Neutrophil (primary cell): Measurements from ENCODE around the gene IFFO2.

Source experiments
- H3K27ac ChIP-seq: fragments of 200-600 bp; sonication (generic); 2 replicates; pipeline ENCODE4 v1.5.1; 2016; ENCODE audit warnings: mild to moderate bottlenecking, moderate library complexity
- H3K27me3 ChIP-seq: fragments of 200-600 bp; sonication (generic); 2 replicates; pipeline ENCODE4 v1.6.0; 2016; ENCODE audit warnings: mild to moderate bottlenecking
- H3K36me3 ChIP-seq: fragments of 200-600 bp; sonication (generic); 2 replicates; pipeline ENCODE4 v1.5.1; 2017
- H3K4me1 ChIP-seq, 2 experiments: fragments of 200-600 bp in 1 of 2; sonication (generic) in 1 of 2; 1 replicate in 1 of 2; 2 replicates in 1 of 2; pipeline versions ENCODE4 v1.5.1 to v1.6.1; 2013 to 2016; ENCODE audit warnings: low read depth in 1 of 2, low read length in 1 of 2, mild to moderate bottlenecking in 1 of 2, moderate library complexity in 1 of 2; ENCODE audit not compliant: control insufficient read depth in 1 of 2, insufficient read depth in 1 of 2
- H3K4me3 ChIP-seq, 2 experiments: fragments of 200-600 bp in 1 of 2; sonication (generic) in 1 of 2; 1 replicate in 1 of 2; 2 replicates in 1 of 2; pipeline ENCODE4 v1.5.1; 2013 to 2016; ENCODE audit warnings: low read depth in 1 of 2, low read length in 1 of 2, mild to moderate bottlenecking in 1 of 2, moderate library complexity in 1 of 2
- H3K9me3 ChIP-seq: fragments of 200-600 bp; sonication (generic); 2 replicates; pipeline ENCODE4 v1.5.1; 2016
- CTCF ChIP-seq: fragments of 200-600 bp; sonication (generic); IDR thresholded peaks from 2 replicates; pipeline ENCODE4 v1.5.1; 2016; ENCODE audit warnings: antibody characterized with exemption

The IFFO2 gene

DNA sequence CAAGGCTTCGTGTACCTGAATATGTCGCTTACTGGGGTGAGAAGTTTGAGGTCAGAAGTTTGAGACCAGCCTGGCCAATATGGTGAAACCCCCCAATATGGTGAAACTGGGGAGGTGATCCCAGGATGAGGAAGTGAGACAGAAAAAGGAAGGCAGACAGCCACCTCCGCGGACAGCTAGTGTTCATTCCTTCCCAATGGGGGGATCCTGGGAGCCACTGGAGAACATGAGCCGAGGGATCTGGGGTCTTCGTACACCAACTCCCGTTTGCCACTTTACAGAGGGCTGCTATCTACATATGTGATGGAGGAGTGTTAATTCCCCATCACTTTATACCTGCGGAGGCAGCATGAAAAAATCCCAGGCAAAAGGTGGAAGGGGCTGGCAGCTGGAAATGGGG lies 19.6 kb upstream of the IFFO2 start:
- Histone ChIP-seq H3K27me3 (peaks cover 20% of the 10 kb centered on the region), H3K27ac (no peak overlapping the region), H3K9me3 (no peaks in the 10 kb centered on the region), H3K4me3 (no peak overlapping the region), H3K4me1 (peaks cover 11 to 16% of the 10 kb centered on the region in 2 experiments), H3K36me3 (no peaks in the 10 kb centered on the region)
- no peak for TF ChIP-seq CTCF

GRCh38 chr1:18974606-18975005 lies 18.1 kb upstream of the IFFO2 start:
- peaks cover 11 to 16% of the 10 kb centered on the region in 2 experiments for H3K4me1 ChIP-seq
- H3K9me3 ChIP-seq: no peaks in the 10 kb centered on the region
- no peak for TF ChIP-seq CTCF
- H3K4me3 ChIP-seq: no peak overlapping the region
- H3K36me3 ChIP-seq: no peaks in the 10 kb centered on the region
- no peak overlapping the region for H3K27ac ChIP-seq
- peaks cover 14% of the 10 kb centered on the region for H3K27me3 ChIP-seq

DNA sequence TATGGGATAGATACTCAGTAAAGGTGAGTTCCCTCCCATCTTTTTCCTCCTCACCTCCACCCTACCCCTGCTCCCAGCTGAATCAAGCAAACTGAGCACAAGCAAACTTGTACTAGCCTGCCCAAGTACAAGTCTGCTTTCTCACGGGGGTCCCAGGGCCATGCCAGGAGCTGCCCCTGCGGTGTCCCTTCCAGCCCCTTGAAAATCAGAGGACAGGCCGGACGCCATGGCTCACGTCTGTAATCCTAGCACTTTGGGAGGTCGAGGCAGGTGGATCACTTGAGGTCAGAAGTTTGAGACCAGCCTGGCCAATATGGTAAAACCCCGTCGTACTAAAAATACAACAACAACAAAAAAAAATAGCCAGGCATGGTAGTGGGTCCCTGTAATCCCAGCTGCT lies 17.5 kb upstream of the IFFO2 start:
- H3K4me1 ChIP-seq: peaks cover 11 to 16% of the 10 kb centered on the region in 2 experiments
- TF ChIP-seq CTCF: no peak

DNA sequence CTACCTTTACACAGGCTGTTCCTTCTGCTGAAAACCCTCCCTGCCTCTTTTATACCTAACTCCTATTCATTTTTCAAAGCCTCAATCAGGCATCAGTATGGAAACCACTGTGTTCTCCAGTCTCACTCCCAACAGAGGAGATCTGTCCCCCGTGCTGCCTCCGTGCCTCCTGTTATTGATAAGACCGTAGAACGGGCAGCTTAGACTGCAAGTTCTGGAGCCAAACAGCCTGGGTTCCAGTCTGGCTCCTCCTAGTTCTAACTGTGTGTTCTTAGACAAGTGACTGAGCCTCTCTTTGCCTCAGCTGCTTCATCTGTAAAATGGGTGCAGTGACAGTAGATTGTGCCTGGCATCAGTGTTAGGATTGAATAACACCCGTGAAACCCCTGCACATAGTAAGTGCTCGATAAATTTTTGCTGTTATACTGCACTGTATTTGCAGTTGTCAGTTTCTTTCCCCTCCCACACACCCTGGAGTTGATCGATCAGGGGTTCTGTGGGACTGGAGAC lies 17.0 kb upstream of the IFFO2 start:
- Histone ChIP-seq H3K27me3 (peaks cover 7% of the 10 kb centered on the region), H3K4me3 (no peak overlapping the region), H3K4me1 (peaks cover 11 to 16% of the 10 kb centered on the region in 2 experiments), H3K36me3 (no peaks in the 10 kb centered on the region), H3K9me3 (no peaks in the 10 kb centered on the region), H3K27ac (no peak overlapping the region)
- no peak for TF ChIP-seq CTCF

More for the DNA sequence above, 17.5 kb upstream of the IFFO2 start:
- Histone ChIP-seq H3K9me3 (no peaks in the 10 kb centered on the region), H3K36me3 (no peaks in the 10 kb centered on the region), H3K27me3 (peaks cover 12% of the 10 kb centered on the region), H3K27ac (no peak overlapping the region), H3K4me3 (no peak overlapping the region)

- no peak overlapping the region for H3K4me3 ChIP-seq
- H3K27ac ChIP-seq: no peak overlapping the region
- H3K9me3 ChIP-seq: no peaks in the 10 kb centered on the region
- TF ChIP-seq CTCF: no peak
- no peaks in the 10 kb centered on the region for H3K36me3 ChIP-seq
- H3K27me3 ChIP-seq: peaks cover 2% of the 10 kb centered on the region
- H3K4me1 ChIP-seq: peaks cover 11 to 16% of the 10 kb centered on the region in 2 experiments
These were observed 16.5 kb upstream of the IFFO2 start for GRCh38 chr1:18972991-18973390.

DNA sequence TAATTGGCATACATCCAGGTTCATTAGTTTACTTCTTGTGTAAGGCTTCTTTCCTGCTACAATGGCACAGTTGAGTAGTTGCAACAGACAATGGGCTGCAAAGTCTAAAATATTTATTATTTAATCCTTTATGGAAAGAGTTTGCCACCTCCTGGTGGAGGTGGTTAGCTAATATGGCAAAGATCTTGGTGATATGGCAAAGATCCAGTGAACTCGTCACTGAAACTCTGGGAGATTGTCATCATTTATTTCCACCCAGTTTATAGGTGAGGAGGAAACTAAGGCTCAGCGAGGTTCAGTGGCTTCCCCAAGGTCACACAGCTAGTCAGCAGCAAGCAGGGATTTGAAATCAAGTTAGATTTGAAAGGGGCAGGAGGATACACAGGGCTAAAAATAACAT lies 16.1 kb upstream of the IFFO2 start:
- H3K4me1 ChIP-seq: peaks cover 11 to 16% of the 10 kb centered on the region in 2 experiments
- no peak overlapping the region for H3K4me3 ChIP-seq
- no peak for TF ChIP-seq CTCF
- H3K36me3 ChIP-seq: no peaks in the 10 kb centered on the region
- H3K27me3 ChIP-seq: no peaks in the 10 kb centered on the region
- H3K9me3 ChIP-seq: no peaks in the 10 kb centered on the region
- H3K27ac ChIP-seq: no peak overlapping the region
